Activated naive CD8-positive, alpha-beta T cell treated with anti-CD3 and anti-CD28 coated beads, Interleukin-2, amount 50 U/mL, for 16 hours (primary cell): Measurements from ENCODE around the gene CCDC91.
"Not testable (repeated sequence)": the region's sequence is repeated elsewhere in the genome, so short reads cannot be mapped to it uniquely, and the experiment has no call there.

ENCODE experiments used
- DNase-seq: peaks from one replicate; pipeline ENCODE4 v3.0.0-alpha.2; 2020; ENCODE audit warnings: low read depth, low spot score

CCDC91 gene

DNA sequence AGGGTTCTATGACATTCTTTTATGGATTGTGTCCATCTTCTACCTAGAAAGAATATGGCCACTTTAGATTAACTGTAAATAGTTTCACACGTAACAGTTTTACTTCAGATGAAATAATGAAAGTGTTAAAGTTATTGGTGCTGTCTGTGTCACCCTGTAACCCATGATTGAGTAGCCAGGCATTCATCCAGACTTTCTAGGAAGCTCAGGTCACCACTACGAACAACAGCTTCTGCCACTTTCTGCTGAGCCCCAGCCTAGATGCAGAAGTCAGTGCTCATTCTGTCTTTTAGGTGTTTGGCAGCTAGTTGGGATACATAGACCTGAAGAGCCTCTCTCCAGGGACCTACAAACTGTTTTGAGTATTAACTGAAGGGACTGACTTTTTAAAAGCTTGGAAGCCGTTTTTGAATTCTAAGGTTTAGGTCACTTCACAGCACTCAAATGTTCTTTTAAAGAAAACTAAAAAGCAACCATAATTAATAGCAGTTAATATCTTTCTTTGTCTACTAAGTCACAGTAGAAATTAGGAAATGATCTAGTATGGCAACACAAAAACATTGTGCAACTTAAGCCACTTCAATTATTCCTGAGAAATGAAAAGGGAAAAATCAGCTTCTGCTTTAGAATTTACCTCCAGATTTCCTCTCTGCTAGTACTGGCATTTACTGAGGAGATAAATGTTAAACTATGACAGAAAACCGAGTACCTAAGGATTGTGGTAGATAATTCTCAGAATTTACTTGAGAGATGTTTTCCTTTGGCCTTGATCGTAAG, 266.9 kb downstream of the CCDC91 start:
- DNase-seq: no peak

DNA sequence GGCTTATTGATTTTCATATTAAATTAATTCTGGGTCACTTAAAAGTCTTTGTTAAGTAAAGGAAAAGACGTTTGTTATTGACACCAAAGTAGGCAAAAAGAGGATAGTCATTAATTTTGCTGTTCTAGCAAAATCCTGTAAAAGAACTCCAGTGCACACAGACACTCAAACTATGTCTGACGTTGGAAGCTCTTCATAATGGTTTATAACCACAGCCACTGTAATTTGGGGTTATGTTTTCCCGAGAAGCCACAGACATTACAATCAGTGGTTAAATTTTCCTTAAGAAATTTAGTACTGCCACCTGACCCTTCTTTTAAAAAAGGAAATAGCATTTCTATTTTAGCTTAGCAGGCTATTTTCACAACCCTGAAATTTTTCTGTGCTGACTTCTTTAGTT, 267.5 kb downstream of the CCDC91 start:
- no peak for DNase-seq

DNA sequence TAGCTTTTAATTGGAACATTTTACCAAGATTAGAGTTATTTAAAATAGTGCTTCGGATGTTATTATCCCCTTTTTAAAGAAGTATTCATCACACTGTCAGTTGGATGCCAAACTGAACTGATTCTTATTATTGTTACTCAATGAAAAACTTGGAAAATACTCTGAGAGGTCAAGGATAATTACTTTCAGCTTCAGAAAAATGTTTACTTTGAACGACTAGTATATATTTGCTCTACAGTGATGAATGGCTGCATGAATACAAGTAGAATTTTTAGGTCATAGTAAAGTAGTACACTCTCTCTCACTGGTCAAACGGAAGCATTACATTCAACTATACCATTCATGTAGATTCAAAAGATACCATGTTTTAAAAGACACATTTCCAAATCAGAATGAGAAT, 269.2 kb downstream of the CCDC91 start:
- no peak for DNase-seq

DNA sequence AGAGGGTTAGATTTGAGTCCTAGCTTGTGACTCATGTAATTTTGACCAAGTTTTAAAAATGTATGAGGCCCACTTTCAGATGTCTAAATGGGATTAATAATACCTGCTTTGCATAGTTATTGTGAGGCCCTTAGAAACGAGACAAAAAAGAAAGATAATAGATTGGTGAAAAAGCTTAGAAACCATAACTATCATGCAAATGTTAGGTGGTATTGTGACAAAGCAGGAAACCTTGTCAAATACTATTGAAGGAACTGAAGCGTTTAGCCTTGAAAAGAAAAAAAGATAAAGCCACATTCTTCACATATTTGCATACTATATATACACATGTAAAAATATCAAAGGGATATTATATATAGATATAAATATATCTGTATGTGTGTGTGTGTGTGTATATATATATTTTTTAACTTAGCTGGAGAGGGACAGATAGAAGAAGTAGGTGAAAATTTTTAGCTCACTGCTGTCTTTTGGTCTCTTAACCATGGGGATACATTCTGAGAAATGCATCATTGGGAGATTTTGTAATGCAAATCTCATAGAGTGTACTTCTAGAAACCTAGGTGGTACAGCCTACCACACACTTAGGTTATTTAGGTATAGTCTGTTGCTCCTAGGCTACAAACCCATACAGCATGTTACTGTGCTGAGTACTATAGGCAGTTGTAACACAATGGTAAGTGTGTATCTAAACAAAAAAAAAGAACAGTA, 270.3 kb downstream of the CCDC91 start:
- no peak for DNase-seq

DNA sequence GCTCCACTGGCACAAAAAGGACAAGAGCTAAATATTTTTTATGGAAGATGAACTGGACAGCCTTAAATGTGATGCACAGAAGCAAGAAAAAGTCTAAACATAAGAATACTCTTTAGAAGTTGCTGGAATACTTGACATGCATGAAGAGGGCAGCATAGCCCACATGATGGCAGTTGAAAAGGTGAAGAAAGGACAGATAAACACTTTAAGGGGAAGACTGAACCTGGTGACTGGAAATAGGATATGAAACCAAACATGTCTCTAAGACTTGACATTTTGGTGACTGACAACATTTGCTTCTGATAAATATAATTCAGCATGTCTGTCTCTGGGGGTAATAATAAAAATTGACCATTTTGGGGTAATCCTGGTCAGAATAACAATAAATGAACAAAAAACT, 273.1 kb downstream of the CCDC91 start:
- no peak for DNase-seq

DNA sequence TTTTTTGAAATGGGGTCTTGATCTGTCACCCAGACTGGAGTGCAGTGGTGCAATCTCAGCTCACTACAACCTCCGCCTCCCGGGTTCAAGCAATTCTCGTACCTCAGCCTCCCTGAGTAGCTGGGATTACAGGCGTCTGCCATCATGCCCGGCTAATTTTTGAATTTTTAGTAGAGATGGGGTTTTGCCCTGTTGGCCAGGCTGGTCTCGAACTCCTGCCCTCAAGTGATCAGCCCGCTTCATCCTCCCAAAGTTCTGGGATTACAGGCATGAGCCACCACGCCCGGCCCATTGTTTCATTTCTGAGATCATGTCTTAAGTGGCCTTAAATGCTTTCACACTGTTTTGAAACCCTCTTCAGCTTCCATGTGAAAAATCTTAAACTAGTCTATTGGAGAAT, 281.5 kb downstream of the CCDC91 start:
- not testable (repeated sequence) for DNase-seq

DNA sequence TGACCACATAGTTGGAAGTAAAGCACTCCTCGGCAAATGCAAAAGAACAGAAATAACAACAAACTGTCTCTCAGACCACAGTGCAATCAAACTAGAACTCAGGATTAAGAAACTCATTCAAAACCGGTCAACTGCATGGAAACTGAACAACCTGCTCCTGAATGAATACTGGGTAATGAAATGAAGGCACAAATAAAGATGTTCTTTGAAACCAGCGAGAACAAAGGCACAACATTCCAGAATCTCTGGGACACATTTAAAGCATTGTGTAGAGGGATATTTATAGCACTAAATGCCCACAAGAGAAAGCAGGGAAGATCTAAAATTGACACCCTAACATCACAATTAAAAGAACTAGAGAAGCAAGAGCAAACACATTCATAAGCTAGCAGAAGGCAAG, 285.9 kb downstream of the CCDC91 start:
- not testable (repeated sequence) for DNase-seq

DNA sequence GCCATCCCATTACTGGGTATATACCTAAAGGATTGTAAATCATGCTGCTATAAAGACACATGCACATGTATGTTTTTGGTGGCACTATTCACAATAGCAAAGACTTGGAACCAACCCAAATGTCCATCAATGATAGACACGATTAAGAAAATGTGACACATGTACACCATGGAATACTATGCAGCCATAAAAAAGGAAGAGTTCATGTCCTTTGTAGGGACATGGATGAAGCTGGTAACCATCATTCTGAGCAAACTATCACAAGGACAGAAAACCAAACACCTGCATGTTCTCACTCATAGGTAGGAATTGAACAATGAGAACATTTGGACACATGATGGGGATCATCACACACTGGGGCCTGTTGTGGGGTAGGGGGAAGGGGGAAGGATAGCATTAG, 288.8 kb downstream of the CCDC91 start:
- not testable (repeated sequence) for DNase-seq

DNA sequence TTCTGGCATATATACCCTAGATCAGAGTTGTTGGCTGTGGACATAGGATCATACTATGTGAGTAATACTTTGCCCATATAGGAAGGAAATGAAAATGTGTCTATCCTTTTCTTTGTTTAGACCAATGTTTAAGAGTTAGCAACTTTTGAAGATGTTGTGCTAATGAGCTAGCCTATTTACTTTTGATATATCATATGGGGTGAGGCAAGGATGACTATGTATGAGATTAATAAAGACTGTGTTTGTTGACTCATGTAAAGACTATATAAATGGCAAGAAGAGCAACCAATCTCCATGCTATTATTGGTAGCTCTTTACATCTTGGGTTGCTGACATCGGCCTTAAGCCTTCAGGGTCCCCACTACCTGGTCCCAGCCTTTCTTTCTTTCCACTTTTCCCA, 289.4 kb downstream of the CCDC91 start:
- DNase-seq: no peak

DNA sequence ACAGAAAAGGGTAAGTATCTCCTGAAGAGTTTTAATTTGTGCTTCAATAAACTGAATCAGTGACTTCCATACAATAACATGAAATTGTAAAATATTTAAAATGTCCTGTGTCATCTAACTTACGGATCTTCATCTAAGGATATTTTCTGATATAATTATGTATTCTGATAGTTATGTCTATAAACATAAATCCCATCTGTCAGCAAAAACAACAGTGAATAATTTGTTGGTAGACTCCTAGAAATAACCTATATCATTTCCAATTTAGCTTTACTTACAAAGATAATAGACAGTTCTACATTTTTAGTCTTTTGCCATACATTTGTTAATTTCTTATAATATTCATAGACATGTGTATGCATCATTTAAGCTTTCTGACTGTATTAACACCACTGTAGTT, 293.9 kb downstream of the CCDC91 start:
- DNase-seq: no peak

DNA sequence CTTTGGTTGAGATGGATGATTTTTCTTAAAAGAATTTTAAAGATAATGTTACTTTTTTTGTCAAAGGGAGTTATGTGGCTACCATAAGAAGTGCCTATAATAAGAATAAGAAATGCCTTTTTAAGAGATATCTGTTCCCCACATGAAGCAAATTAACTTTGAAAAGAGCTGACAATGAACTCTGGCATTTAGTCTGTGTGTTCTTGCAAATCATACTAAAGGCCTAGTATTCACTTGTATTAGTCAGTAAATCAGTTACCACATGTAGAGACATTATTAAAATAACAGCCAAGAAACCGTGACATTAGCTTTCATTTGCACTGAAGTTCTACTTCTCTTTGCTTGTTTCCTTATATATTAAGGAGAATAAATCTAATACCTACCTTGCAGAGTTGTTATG, 296.3 kb downstream of the CCDC91 start:
- no peak for DNase-seq

DNA sequence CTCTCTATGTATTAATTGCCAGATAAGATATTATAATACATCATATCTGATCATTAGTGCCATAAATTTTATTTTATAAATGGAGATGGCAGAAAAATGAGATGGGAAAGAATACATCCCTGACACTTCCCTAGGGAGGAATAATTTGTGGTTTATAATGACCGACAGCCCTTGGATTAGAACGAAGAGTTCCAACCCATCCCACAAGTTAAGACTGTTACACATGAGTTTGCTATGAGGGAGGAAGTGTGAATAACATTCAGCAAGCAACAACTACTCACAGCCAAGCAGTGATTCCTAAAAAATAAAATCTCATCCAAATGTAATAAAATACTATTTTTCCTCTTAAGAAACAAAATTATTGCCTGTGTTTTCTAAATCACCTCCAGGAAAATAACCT, 299.0 kb downstream of the CCDC91 start:
- DNase-seq: no peak

DNA sequence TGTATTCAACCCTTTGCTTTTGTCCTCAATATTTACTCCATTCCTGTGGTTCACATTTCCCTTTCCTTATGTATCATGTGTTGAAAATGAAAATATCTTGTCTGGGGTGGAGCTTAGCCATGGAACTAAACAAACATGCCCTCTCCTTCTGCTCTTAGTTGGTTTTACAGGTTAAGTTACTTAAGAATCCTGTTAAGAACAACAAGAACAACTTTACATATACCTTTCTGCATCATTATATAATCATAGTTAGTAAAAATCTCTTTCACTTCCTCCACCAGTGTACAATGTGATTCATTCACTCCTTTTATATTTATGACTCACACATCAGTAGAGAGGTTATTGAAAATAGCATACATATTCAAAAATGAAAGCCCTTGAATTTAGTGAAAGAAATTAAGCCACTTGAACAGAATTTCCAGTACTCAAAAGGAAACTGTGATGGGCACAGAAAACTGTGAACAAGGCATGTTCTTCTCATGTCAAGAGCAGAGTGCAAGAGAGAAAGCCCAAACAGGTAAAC, 307.7 kb downstream of the CCDC91 start:
- DNase-seq: no peak

DNA sequence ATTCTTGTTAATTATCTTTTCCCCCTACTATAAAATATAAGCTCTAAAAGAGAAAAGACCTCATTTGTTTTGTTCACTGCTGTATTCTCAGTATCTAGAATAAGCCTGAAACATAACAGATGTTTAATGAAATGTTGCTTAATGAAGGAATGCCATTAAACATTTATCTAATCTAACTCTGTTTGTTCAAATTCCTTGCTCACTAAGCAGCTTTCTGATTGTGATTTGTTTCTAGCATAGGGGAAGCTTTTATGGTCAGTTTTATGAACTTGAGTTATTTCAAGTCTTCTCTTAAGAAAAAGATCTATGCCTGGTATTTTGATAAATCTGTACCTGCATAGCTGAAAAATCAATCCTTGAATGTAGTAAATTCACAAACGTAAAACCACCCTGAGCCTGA, 308.6 kb downstream of the CCDC91 start:
- no peak for DNase-seq

DNA sequence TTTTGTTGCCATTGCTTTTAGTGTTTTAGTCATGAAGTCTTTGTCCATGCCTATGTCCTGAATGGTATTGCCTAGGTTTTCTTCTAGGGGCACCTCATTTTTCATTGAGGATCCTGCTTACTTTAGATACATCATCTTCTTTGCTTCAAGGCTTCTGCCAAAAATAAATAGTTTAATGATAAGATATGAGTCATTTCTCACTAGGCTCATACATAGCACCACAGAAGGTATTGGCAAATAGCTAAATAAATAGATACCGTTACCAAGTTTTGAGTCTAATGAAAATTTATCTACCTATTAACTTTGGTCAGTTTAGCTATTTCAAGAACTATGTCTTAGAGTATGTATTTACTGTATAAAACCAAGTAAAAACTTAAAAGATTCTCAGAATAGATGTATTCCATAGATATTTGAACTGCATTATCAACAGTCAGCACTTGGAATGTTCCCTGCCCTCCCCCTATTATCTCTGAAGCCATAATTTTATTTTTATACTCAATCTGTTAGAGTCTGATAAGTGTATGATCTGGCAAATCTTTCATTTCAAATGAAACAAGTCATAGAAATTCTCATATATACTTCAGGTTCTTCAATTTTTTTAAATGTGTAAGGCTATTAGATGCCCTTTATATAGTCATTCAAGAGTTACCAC, 310.2 kb downstream of the CCDC91 start:
- DNase-seq: no peak

DNA sequence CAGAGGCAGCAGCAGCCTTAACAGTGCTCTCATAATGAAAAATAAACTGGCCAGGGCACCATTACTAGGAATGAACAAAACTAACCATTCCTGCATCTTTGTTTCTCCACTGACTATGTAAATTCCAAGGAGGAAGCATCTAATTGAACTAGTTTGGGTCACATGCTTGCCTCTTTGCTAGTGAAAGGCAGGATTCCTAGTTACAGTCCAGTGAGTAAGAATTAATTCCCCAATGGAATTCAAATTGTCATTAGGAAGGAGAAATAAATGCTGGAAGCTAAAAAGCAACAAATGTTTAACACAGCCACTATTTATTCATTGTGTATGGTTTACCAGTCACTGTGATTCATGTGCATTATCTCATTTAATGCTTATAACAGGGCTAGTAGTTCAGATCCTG, 316.0 kb downstream of the CCDC91 start:
- no peak for DNase-seq

DNA sequence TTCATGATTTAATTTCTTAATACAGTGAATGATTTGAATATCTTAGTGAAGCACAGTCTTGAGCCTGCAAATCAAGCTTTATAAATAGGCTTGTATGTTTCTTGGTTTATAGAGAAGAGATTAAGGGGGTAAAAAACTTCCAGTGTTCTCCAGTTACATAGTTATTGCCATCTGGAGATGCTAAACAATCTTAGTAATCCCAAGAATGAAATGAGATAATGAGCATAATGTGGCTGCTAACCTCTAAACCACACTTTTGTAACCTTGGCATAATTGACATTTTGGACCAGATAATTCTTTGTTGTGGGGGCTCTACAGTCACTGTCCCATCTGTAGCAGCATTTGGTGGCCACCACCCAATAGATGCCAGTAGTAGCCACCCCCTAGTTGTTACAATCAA, 316.8 kb downstream of the CCDC91 start:
- DNase-seq: no peak

DNA sequence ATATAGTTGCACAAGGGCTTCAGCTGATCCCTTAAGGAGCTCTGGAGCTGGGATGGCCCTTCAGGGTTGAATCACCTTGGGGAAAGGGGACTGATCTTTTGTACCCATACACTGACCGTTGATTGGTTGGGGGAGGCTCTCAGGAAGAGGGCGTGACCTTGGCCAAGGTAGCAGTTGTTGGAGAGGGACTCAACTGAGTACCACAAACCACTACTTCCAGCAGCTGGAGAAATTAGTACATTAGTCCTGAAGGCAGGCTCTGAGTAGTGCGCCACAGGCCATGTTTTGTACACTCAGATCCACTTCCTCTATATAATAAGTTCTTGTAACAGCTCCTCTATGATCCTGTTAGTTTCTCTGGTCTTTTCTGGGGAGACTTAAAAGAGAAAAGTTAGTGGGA, 317.6 kb downstream of the CCDC91 start:
- no peak for DNase-seq

DNA sequence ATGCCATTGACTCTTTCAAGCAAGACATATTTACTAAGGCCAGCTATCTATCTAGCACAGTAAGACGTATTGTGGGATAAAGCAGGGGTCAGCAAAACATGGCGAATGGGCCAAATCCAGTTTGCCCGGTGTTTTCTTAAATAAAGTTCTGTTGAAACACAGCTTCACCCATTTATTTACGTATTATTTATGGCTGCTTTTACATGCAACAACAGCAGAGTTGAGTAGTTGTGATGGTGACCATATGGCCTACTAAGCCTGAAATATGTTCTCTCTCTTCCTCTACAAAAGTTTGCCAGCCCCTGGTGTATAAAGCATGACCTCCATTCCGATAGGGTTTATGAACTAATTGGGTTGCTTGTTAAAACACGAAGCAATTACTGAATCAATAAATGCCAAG, 322.1 kb downstream of the CCDC91 start:
- no peak for DNase-seq

DNA sequence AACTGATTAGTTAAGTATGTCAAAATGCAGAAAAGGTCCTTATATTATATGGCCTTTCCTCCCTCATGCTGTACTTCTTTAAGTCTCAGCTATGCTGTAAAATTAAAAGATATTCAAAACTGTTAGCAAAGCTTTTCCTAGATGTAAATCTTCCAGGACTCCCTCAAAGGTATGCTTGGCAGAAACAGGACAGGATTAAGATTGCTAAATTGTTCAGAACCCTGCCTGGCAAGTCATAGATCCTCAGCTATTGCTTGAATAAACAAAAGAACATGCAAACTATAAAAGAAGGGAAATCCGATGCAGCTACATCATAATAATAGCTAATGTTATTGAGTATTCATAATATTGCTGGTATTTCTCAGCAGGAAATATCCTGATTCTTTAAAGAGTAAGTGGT, 322.6 kb downstream of the CCDC91 start:
- DNase-seq: no peak

DNA sequence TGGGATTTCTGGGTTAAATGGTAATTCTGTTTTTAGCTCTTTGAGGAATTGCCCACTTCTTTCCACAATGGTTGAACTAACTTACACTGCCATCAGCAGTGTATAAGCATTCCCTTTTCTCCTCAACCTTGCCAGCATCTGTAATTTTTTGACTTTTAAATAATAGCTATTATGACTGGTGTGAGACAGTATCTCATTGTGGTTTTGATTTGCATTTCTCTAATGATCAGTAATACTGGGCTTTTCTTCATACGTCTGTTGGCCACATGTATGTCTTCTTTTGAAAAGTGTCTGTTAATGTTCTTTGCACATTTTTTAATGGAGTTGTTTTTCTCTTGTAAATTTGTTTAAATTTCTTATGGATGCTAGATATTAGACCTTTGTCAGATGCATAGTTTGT, 323.7 kb downstream of the CCDC91 start:
- no peak for DNase-seq

DNA sequence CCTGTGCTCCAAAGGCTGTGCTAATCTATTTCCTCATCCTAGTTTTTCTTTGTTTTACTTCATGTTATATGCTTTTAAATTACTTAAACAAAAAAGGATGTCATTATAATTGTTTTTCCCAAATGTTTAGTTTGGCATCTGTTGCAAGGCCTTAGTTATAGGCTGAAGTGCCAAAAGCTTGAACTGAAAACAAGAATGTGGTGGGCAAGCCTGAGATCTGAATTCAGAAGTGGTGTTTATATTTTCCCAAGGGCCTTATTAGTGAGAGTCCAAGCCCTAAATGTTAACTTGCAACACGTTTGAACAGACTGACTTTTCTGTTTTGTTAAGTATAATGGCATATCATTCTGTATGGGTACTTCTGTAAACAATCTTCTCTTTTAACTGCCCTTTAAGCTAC, 326.8 kb downstream of the CCDC91 start:
- no peak for DNase-seq
